ENCODE data around the gene AKT3.

- TF ChIP-seq CTCF (conservative IDR thresholded peaks at IDR 0.05 in 1 of 2, IDR thresholded peaks at IDR 0.05 in 1 of 2; ENCODE audit: low read depth in 1 of 2, low read length in 2 of 2) (no peak), EZH2 (IDR thresholded peaks at IDR 0.05; ENCODE audit: low read length, missing control alignments) (no peak)
Observed at GRCh38 chr1:243499711-243500110, 350.3 kb downstream of the AKT3 start.

All from fibroblast of lung (primary cell).